Activated T-cell treated with anti-CD3 and anti-CD28 coated beads, Interleukin-2, amount 50 U/mL, for 4 hours (primary cell): ENCODE measurements around the gene RAC3. TPM values are rescaled to one million over a fixed set of nuclear protein-coding genes. Genes with fewer than 3 reads are reported as not detected.

Experiments used
- ATAC-seq, 2 donors: fragments of 200-7000 bp; cut with Tn5 transposase; one replicate each; pipeline ENCODE4 v1.10.0; 2021
- DNase-seq: peaks from one replicate; pipeline ENCODE4 v3.0.0-alpha.2; 2020
- H3K27me3 Mint-ChIP-seq: one replicate; pipeline ENCODE4 v1.8.0; 2021; ENCODE audit warnings: low read depth, mixed read lengths
- H3K36me3 Mint-ChIP-seq: one replicate; pipeline ENCODE4 v1.8.0; 2022; ENCODE audit warnings: mixed read lengths; ENCODE audit not compliant: insufficient read depth
- H3K4me1 Mint-ChIP-seq: one replicate; pipeline ENCODE4 v1.8.0; 2021; ENCODE audit warnings: low read depth, mixed read lengths
- H3K4me3 Mint-ChIP-seq: one replicate; pipeline ENCODE4 v1.8.0; 2021; ENCODE audit warnings: mild to moderate bottlenecking, moderate library complexity, mixed read lengths
- H3K9me3 Mint-ChIP-seq: one replicate; pipeline ENCODE4 v1.8.0; 2021; ENCODE audit warnings: mixed read lengths
- total RNA-seq, 3 donors: library from RNA; stranded (reverse); gene quantifications; one replicate each; pipeline ENCODE4 v1.2.1, GENCODE V29; 2021

The RAC3 gene
- total RNA-seq, 3 donors from 2014 or later, result 4.1 to 7.7 (median 4.8) TPM

- Mint-ChIP-seq H3K36me3 (peaks cover 2% of the 10 kb centered on the region), H3K27me3 (no peaks in the 10 kb centered on the region), H3K4me1 (no peaks in the 10 kb centered on the region), H3K9me3 (no peaks in the 10 kb centered on the region), H3K4me3 (no peak overlapping the region)
- no peak for DNase-seq
- no peak for ATAC-seq
Measured at GRCh38 chr17:82080048-82080788, 48.7 kb downstream of the RAC3 start.

GRCh38 chr17:82080789-82081464 is 49.4 kb downstream of the RAC3 start:
- no peaks in the 10 kb centered on the region for H3K4me1 Mint-ChIP-seq
- DNase-seq (no peak), ATAC-seq (no peak)
- H3K9me3 Mint-ChIP-seq, result no peaks in the 10 kb centered on the region
- H3K27me3 Mint-ChIP-seq, result no peaks in the 10 kb centered on the region
- no peak overlapping the region for H3K4me3 Mint-ChIP-seq
- peaks cover 2% of the 10 kb centered on the region for H3K36me3 Mint-ChIP-seq

DNA sequence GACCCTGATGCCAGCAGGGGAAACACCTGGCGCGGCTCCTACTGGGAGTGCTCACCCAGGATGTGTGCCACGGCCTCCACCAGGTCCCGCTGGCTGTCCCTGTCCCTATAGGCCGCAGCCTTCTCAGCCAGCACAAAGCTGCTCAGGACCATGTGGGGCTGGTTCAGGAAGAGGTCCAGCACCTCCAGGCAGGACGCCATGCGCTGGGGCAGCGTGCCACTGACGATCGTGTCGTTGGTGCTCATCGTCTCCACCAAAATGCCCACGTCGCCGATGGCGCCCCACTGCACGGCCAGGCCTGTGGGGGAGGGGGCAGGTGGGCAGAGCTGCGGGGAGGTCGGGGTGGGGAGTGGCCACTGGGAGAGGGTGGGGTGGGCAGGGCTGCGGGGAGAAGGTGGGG is 50.1 kb downstream of the RAC3 start:
- Mint-ChIP-seq H3K27me3 (no peaks in the 10 kb centered on the region), H3K4me3 (no peak overlapping the region), H3K4me1 (no peaks in the 10 kb centered on the region), H3K36me3 (peaks cover 2% of the 10 kb centered on the region), H3K9me3 (no peaks in the 10 kb centered on the region)
- DNase-seq (no peak), ATAC-seq (no peak)

- ATAC-seq (no peak), DNase-seq (no peak)
- Mint-ChIP-seq H3K9me3 (no peaks in the 10 kb centered on the region), H3K27me3 (no peaks in the 10 kb centered on the region), H3K36me3 (peaks cover 2% of the 10 kb centered on the region), H3K4me1 (no peaks in the 10 kb centered on the region), H3K4me3 (no peak overlapping the region)
Measured at GRCh38 chr17:82081966-82082365, 50.5 kb downstream of the RAC3 start.

- Mint-ChIP-seq H3K4me3 (no peak overlapping the region), H3K4me1 (no peaks in the 10 kb centered on the region), H3K36me3 (peaks cover 2% of the 10 kb centered on the region), H3K27me3 (no peaks in the 10 kb centered on the region), H3K9me3 (no peaks in the 10 kb centered on the region)
- ATAC-seq (no peak), DNase-seq (no peak)
Measured at GRCh38 chr17:82082456-82082855, 51.0 kb downstream of the RAC3 start.

- H3K9me3 Mint-ChIP-seq, result no peaks in the 10 kb centered on the region
- no peak overlapping the region for H3K4me3 Mint-ChIP-seq
- DNase-seq (no peak), ATAC-seq (no peak)
- H3K4me1 Mint-ChIP-seq, result no peaks in the 10 kb centered on the region
- H3K36me3 Mint-ChIP-seq, result peaks cover 2% of the 10 kb centered on the region
- no peaks in the 10 kb centered on the region for H3K27me3 Mint-ChIP-seq
Measured at GRCh38 chr17:82083009-82083408, 51.5 kb downstream of the RAC3 start.

Other genes starting within 250 kb of the RAC3 start
- not detected for gene GCGR, start 227.5 kb upstream of the RAC3 start, total RNA-seq
- 100 to 1,000 TPM; 100 to 112 (median 110) TPM for gene MCRIP1, start 198.4 kb upstream of the RAC3 start, total RNA-seq
- not detected for gene PPP1R27, start 196.6 kb upstream of the RAC3 start, total RNA-seq
- 100 to 1,000 TPM; 442 to 487 (median 478) TPM for gene P4HB, start 171.1 kb upstream of the RAC3 start, total RNA-seq
- 100 to 1,000 TPM; 789 to 858 (median 821) TPM for gene ARHGDIA, start 160.3 kb upstream of the RAC3 start, total RNA-seq
- gene ALYREF, start 140.1 kb upstream of the RAC3 start, total RNA-seq, result 100 to 1,000 TPM; 321 to 369 (median 324) TPM
- gene ANAPC11, start 140.0 kb upstream of the RAC3 start, total RNA-seq, result 100 to 1,000 TPM; 128 to 157 (median 153) TPM
- gene NPB, start 129.4 kb upstream of the RAC3 start, total RNA-seq, result under 1 TPM in 2 of 3 donors, not detected in 1; 0.14 to 0.24 TPM
- 10 to 100 TPM; 23.5 to 25.8 (median 25.7) TPM for gene PCYT2, start 120.3 kb upstream of the RAC3 start, total RNA-seq
- gene SIRT7, start 113.5 kb upstream of the RAC3 start, total RNA-seq, result 10 to 100 TPM; 41.1 to 47.2 (median 46.3) TPM
- 10 to 100 TPM; 42.9 to 50.9 (median 43.4) TPM for gene MAFG, start 103.9 kb upstream of the RAC3 start, total RNA-seq
- 100 to 1,000 TPM; 192 to 199 (median 194) TPM for gene PYCR1, start 94.4 kb upstream of the RAC3 start, total RNA-seq
- gene MYADML2, start 84.4 kb upstream of the RAC3 start, total RNA-seq, result not detected
- gene NOTUM, start 70.5 kb upstream of the RAC3 start, total RNA-seq, result under 1 TPM; 0.40 to 0.56 (median 0.41) TPM
- 10 to 100 TPM; 41.4 to 41.9 (median 41.6) TPM for gene ASPSCR1, start 54.0 kb upstream of the RAC3 start, total RNA-seq
- gene CENPX, start 8.8 kb upstream of the RAC3 start, total RNA-seq, result 100 to 1,000 TPM; 145 to 189 (median 183) TPM
- 10 to 100 TPM; 19.5 to 31.4 (median 30.8) TPM for gene LRRC45, start 8.4 kb upstream of the RAC3 start, total RNA-seq
- 10 to 100 TPM; 74.2 to 88.6 (median 76.9) TPM for gene DCXR, start 6.0 kb downstream of the RAC3 start, total RNA-seq
- gene RFNG, start 20.1 kb downstream of the RAC3 start, total RNA-seq, result 10 to 100 TPM; 20.3 to 21.5 (median 20.4) TPM
- gene GPS1, start 20.2 kb downstream of the RAC3 start, total RNA-seq, result 100 to 1,000 TPM; 172 to 183 (median 177) TPM
- gene DUS1L, start 34.1 kb downstream of the RAC3 start, total RNA-seq, result 100 to 1,000 TPM; 323 to 369 (median 326) TPM
- 100 to 1,000 TPM; 365 to 468 (median 403) TPM for gene FASN, start 66.6 kb downstream of the RAC3 start, total RNA-seq
- 10 to 100 TPM; 48.9 to 64.6 (median 60.5) TPM for gene CCDC57, start 181.2 kb downstream of the RAC3 start, total RNA-seq
- 10 to 100 TPM; 22.0 to 31.5 (median 26.3) TPM for gene SLC16A3, start 197.4 kb downstream of the RAC3 start, total RNA-seq
- 100 to 1,000 TPM; 152 to 170 (median 164) TPM for gene CSNK1D, start 242.0 kb downstream of the RAC3 start, total RNA-seq